Measurements from ENCODE around the gene PPM1H. TPM values are rescaled to one million over a fixed set of nuclear protein-coding genes. Genes with fewer than 3 reads are reported as not detected.

The PPM1H gene
- total RNA-seq, 5 donors from 2014 or later (not counting 1 experiment from before 2014, with no cell fraction given): 0.18 to 0.82 (median 0.42) TPM

DNA sequence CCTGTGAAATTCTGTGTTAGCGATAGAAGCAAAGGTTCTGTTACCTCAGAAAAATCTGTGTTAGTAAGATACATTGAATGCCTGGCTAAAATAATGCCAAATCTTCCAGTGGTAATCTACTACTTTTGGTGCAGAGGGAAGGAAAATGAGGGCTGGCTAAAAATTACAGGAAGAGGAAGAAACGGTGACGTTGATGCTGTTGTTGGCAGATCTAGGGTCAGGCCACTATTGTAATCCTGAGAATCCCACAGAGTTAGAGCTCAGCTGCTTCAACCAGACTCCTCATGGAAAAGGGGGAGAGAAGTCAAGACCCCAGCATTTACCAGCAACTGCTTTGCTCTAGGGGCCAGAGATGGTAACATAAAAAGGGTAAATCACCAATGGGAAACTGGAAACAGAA, 145.1 kb downstream of the PPM1H start:
- WGBS (ENCODE audit: insufficient coverage): 100% methylated on average over 2 of the region's 3 CpGs
- no peak overlapping the region for H3K27ac Mint-ChIP-seq
- H3K27me3 ChIP-seq (replicated peaks in 1 of 2; ENCODE audit: control insufficient read depth in 2 of 2, extremely low read depth in 1 of 2, insufficient read depth in 2 of 2, low read length in 1 of 2): peaks cover 0 to 7% of the 10 kb centered on the region in 2 experiments
- H3K4me1 Mint-ChIP-seq: peaks cover 6 to 8% (median 7%) of the 10 kb centered on the region in 3 donors
- no peak overlapping the region for H3K4me3 Mint-ChIP-seq
- peaks cover 0 to 3% of the 10 kb centered on the region in 2 donors for H3K27me3 Mint-ChIP-seq
- no peak overlapping the region for H3K4me3 ChIP-seq (ENCODE audit: control insufficient read depth in 1 of 2, extremely low read depth in 1 of 2, low read length in 1 of 2)
- POLR2A ChIA-PET: no interaction called here
- no peaks in the 10 kb centered on the region for H3K36me3 ChIP-seq (ENCODE audit: control insufficient read depth in 2 of 2, extremely low read depth in 1 of 2, insufficient read depth in 1 of 2, low read length in 1 of 2)
- H3K4me1 ChIP-seq (ENCODE audit: control insufficient read depth in 1 of 2, extremely low read depth in 1 of 2, insufficient read depth in 2 of 2, low read length in 2 of 2): peaks cover 0 to 5% of the 10 kb centered on the region in 2 experiments
- H3K36me3 Mint-ChIP-seq: no peaks in the 10 kb centered on the region
- CTCF ChIA-PET: interaction anchor here (0.6 to 2.7 kb wide), 4 partner anchors 208 to 340 kb away, joined by 3 to 9 read pairs (median 4); no protein-coding TSS in a partner anchor
- no peak overlapping the region for H3K27ac ChIP-seq (ENCODE audit: low read length)
- H3K9me3 ChIP-seq: no peaks in the 10 kb centered on the region
- no peak for ATAC-seq (replicated peaks in 1 of 4)
- no peaks in the 10 kb centered on the region for H3K9me3 Mint-ChIP-seq
- DNase-seq: no peak

DNA sequence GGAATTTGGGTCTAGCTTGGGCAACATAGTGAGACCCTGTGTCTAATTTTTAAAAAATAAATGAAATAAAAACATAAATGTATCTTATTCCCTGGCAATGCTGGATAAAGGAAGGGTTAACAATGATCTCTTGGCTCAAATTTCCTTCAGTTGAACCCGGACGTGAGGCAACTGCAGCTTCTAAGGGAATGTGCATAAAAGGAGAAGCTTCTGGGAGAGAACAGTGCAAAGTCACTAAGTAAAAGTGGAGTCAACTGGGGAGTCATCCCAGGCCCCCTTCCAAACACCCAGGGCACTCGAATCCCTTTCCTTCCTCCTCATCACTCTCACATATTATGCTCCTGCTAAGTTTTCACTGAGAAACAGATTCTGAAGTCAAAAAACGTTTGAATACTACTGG, 147.3 kb downstream of the PPM1H start:
- Histone ChIP-seq H3K27ac (ENCODE audit: low read length) (no peak overlapping the region), H3K9me3 (no peaks in the 10 kb centered on the region), H3K27me3 (replicated peaks in 1 of 2; ENCODE audit: control insufficient read depth in 2 of 2, extremely low read depth in 1 of 2, insufficient read depth in 2 of 2, low read length in 1 of 2) (peaks cover 0 to 7% of the 10 kb centered on the region in 2 experiments), H3K4me3 (ENCODE audit: control insufficient read depth in 1 of 2, extremely low read depth in 1 of 2, low read length in 1 of 2) (no peak overlapping the region), H3K36me3 (ENCODE audit: control insufficient read depth in 2 of 2, extremely low read depth in 1 of 2, insufficient read depth in 1 of 2, low read length in 1 of 2) (no peaks in the 10 kb centered on the region), H3K4me1 (ENCODE audit: control insufficient read depth in 1 of 2, extremely low read depth in 1 of 2, insufficient read depth in 2 of 2, low read length in 2 of 2) (peaks cover 0 to 5% of the 10 kb centered on the region in 2 experiments)
- CTCF ChIA-PET: interaction anchor here (0.5 to 1.1 kb wide), 2 partner anchors 9 to 61 kb away, joined by 3 read pairs; no protein-coding TSS in a partner anchor
- Mint-ChIP-seq H3K9me3 (no peaks in the 10 kb centered on the region), H3K27ac (no peak overlapping the region), H3K4me1 (peaks cover 6 to 8% (median 7%) of the 10 kb centered on the region in 3 donors), H3K36me3 (no peaks in the 10 kb centered on the region), H3K4me3 (no peak overlapping the region), H3K27me3 (peaks cover 0 to 5% of the 10 kb centered on the region in 2 donors)
- no CpG with 5 or more reads among the region's 4 CpGs for WGBS (ENCODE audit: insufficient coverage)
- no peak for ATAC-seq (replicated peaks in 1 of 4)
- DNase-seq: no peak
- POLR2A ChIA-PET: no interaction called here

DNA sequence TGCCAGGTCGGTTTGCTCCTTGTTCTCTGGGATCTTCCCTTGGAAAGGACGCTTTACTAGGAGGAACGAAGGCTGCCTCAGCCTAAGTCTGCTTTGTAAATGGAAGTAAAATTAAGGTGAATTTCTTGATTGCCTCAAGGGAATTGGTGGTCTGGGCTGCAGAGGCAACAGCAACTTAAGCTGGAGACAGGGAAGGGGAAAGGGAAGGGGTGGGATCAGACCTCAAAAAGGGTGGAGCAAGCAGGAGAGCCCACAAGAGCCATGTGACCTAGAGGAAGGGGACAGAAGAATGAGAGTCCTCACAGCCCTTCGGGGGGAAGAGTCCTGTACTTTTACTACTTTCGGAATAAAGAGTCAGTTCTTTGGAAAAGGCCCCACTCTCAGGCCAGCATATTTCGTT, 147.9 kb downstream of the PPM1H start:
- H3K27ac ChIP-seq (ENCODE audit: low read length): no peak overlapping the region
- peaks cover 0 to 5% of the 10 kb centered on the region in 2 experiments for H3K4me1 ChIP-seq (ENCODE audit: control insufficient read depth in 1 of 2, extremely low read depth in 1 of 2, insufficient read depth in 2 of 2, low read length in 2 of 2)
- DNase-seq (no peak), ATAC-seq (replicated peaks in 1 of 4) (no peak)
- 94% methylated on average over 4 of the region's 6 CpGs for WGBS (ENCODE audit: insufficient coverage)
- no peaks in the 10 kb centered on the region for H3K36me3 ChIP-seq (ENCODE audit: control insufficient read depth in 2 of 2, extremely low read depth in 1 of 2, insufficient read depth in 1 of 2, low read length in 1 of 2)
- H3K36me3 Mint-ChIP-seq: no peaks in the 10 kb centered on the region
- H3K9me3 ChIP-seq: no peaks in the 10 kb centered on the region
- ChIA-PET POLR2A (no interaction called here), CTCF (no interaction called here)
- H3K4me1 Mint-ChIP-seq: peaks cover 6 to 8% (median 7%) of the 10 kb centered on the region in 3 donors
- H3K9me3 Mint-ChIP-seq: no peaks in the 10 kb centered on the region
- no peak overlapping the region for H3K4me3 ChIP-seq (ENCODE audit: control insufficient read depth in 1 of 2, extremely low read depth in 1 of 2, low read length in 1 of 2)
- H3K4me3 Mint-ChIP-seq: no peak overlapping the region
- peaks cover 0 to 5% of the 10 kb centered on the region in 2 donors for H3K27me3 Mint-ChIP-seq
- H3K27me3 ChIP-seq (replicated peaks in 1 of 2; ENCODE audit: control insufficient read depth in 2 of 2, extremely low read depth in 1 of 2, insufficient read depth in 2 of 2, low read length in 1 of 2): peaks cover 0 to 7% of the 10 kb centered on the region in 2 experiments
- H3K27ac Mint-ChIP-seq: no peak overlapping the region

DNA sequence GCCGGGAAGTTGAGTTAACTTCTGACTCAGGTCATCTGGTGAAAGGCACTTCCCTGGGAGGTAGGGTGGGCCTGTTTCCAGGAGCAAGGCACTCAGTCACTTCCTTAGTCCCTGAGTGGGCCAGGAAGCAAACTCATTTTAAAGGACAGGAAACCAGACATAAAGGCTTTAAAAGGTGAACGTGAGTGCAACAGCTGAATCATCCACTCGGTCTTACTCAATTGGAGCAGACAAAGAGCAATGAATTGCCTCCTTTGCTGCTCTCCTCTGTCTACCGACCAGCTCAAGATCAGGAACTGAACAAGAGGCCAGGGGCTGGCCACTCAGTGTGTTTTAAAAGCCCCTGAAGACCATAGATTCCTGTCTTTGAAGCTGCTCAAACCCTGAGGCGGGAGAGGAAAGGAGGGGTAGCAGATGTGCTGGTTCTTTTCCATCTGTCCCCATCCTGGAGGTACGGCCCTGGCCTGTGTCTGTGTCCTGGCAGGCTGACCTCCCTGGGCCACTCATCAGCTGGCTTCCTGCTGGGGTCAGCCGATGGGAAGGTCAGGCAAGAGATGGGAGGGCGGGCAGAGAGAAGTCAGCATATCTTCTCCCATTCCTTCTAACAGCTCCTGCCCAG, 148.9 kb downstream of the PPM1H start:
- 50% methylated on average over 6 of the region's 8 CpGs for WGBS (ENCODE audit: insufficient coverage)
- peaks cover 0 to 7% of the 10 kb centered on the region in 2 experiments for H3K27me3 ChIP-seq (replicated peaks in 1 of 2; ENCODE audit: control insufficient read depth in 2 of 2, extremely low read depth in 1 of 2, insufficient read depth in 2 of 2, low read length in 1 of 2)
- ChIA-PET CTCF (no interaction called here), POLR2A (no interaction called here)
- no peak overlapping the region for H3K27ac ChIP-seq (ENCODE audit: low read length)
- peaks cover 0 to 5% of the 10 kb centered on the region in 2 experiments for H3K4me1 ChIP-seq (ENCODE audit: control insufficient read depth in 1 of 2, extremely low read depth in 1 of 2, insufficient read depth in 2 of 2, low read length in 2 of 2)
- DNase-seq (no peak), ATAC-seq (replicated peaks in 1 of 4) (peak in 1 of 4 experiments; percentile 30)
- Mint-ChIP-seq H3K4me3 (no peak overlapping the region), H3K9me3 (no peaks in the 10 kb centered on the region), H3K27ac (no peak overlapping the region), H3K27me3 (peaks cover 0 to 7% of the 10 kb centered on the region in 2 donors), H3K4me1 (peaks cover 6 to 8% (median 7%) of the 10 kb centered on the region in 3 donors), H3K36me3 (no peaks in the 10 kb centered on the region)
- no peaks in the 10 kb centered on the region for H3K36me3 ChIP-seq (ENCODE audit: control insufficient read depth in 2 of 2, extremely low read depth in 1 of 2, insufficient read depth in 1 of 2, low read length in 1 of 2)
- H3K9me3 ChIP-seq: no peaks in the 10 kb centered on the region
- H3K4me3 ChIP-seq (ENCODE audit: control insufficient read depth in 1 of 2, extremely low read depth in 1 of 2, low read length in 1 of 2): no peak overlapping the region

DNA sequence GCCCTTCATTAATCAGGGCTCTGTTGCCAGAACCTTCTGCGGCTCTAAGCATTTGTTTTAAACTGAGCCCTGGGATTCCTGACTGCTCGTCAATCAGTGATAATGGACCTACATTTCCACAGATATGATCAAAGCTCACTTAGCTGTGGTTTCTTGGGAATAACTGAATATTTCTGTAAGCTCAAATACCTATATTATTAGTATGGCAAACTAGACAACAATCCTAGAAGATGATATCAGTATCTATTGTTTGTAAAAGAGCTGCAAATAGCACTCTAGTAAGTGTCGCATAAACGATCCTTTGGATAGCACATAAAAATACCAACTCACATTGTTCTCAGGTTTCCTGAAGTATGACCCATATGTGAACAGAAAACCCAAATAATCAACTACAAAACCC, 150.4 kb downstream of the PPM1H start:
- H3K4me1 ChIP-seq (ENCODE audit: control insufficient read depth in 1 of 2, extremely low read depth in 1 of 2, insufficient read depth in 2 of 2, low read length in 2 of 2): peaks cover 0 to 5% of the 10 kb centered on the region in 2 experiments
- H3K27me3 Mint-ChIP-seq: peaks cover 0 to 5% of the 10 kb centered on the region in 2 donors
- ChIA-PET CTCF (interaction anchor here (0.6 to 2.3 kb wide), 5 partner anchors 10 to 466 kb away, joined by 3 to 10 read pairs (median 3); no protein-coding TSS in a partner anchor), POLR2A (interaction anchor here in 1 of 2 donors (0.6 kb wide), 1 partner anchor 615 kb away, joined by 6 read pairs; no protein-coding TSS in a partner anchor)
- no peaks in the 10 kb centered on the region for H3K9me3 ChIP-seq
- H3K27ac Mint-ChIP-seq: no peak overlapping the region
- WGBS (ENCODE audit: insufficient coverage): no CpG with 5 or more reads among the region's 4 CpGs
- H3K4me3 ChIP-seq (ENCODE audit: control insufficient read depth in 1 of 2, extremely low read depth in 1 of 2, low read length in 1 of 2): no peak overlapping the region
- H3K27ac ChIP-seq (ENCODE audit: low read length): no peak overlapping the region
- no peak overlapping the region for H3K4me3 Mint-ChIP-seq
- ATAC-seq (replicated peaks in 1 of 4) (no peak), DNase-seq (no peak)
- no peaks in the 10 kb centered on the region for H3K9me3 Mint-ChIP-seq
- H3K27me3 ChIP-seq (replicated peaks in 1 of 2; ENCODE audit: control insufficient read depth in 2 of 2, extremely low read depth in 1 of 2, insufficient read depth in 2 of 2, low read length in 1 of 2): peaks cover 0 to 7% of the 10 kb centered on the region in 2 experiments
- H3K36me3 ChIP-seq (ENCODE audit: control insufficient read depth in 2 of 2, extremely low read depth in 1 of 2, insufficient read depth in 1 of 2, low read length in 1 of 2): no peaks in the 10 kb centered on the region
- peaks cover 6 to 8% (median 7%) of the 10 kb centered on the region in 3 donors for H3K4me1 Mint-ChIP-seq
- no peaks in the 10 kb centered on the region for H3K36me3 Mint-ChIP-seq

DNA sequence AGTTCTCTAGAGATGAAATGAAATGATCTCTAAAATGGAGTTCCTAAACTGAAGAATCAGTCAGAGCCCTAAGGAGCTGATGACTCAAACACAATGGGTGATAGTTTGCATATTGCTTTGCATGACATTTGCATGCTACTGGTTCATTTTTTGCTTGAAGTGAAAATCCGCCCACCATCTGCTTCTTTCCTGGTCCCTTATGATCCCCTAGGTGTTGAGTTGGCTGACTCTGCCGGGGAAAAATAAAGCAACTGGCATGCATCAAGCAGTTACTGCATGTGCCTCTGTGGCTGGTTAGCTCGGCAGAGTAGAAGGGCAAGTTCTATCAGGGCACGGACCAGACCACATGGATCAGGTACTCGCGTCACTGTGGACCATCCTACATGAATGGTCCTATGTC, 151.1 kb downstream of the PPM1H start:
- Histone ChIP-seq H3K27ac (ENCODE audit: low read length) (no peak overlapping the region), H3K9me3 (no peaks in the 10 kb centered on the region), H3K4me3 (ENCODE audit: control insufficient read depth in 1 of 2, extremely low read depth in 1 of 2, low read length in 1 of 2) (no peak overlapping the region), H3K36me3 (ENCODE audit: control insufficient read depth in 2 of 2, extremely low read depth in 1 of 2, insufficient read depth in 1 of 2, low read length in 1 of 2) (no peaks in the 10 kb centered on the region), H3K4me1 (ENCODE audit: control insufficient read depth in 1 of 2, extremely low read depth in 1 of 2, insufficient read depth in 2 of 2, low read length in 2 of 2) (peaks cover 0 to 5% of the 10 kb centered on the region in 2 experiments), H3K27me3 (replicated peaks in 1 of 2; ENCODE audit: control insufficient read depth in 2 of 2, extremely low read depth in 1 of 2, insufficient read depth in 2 of 2, low read length in 1 of 2) (peaks cover 0 to 7% of the 10 kb centered on the region in 2 experiments)
- 82% methylated on average over 6 of the region's 6 CpGs for WGBS (ENCODE audit: insufficient coverage)
- DNase-seq: no peak
- ChIA-PET POLR2A (no interaction called here), CTCF (interaction anchor here (0.5 to 2.3 kb wide), 5 partner anchors 11 to 205 kb away, joined by 3 to 10 read pairs (median 3); no protein-coding TSS in a partner anchor)
- H3K27ac Mint-ChIP-seq: no peak overlapping the region
- no peak for ATAC-seq (replicated peaks in 1 of 4)
- H3K27me3 Mint-ChIP-seq: peaks cover 0 to 5% of the 10 kb centered on the region in 2 donors
- H3K9me3 Mint-ChIP-seq: no peaks in the 10 kb centered on the region
- no peaks in the 10 kb centered on the region for H3K36me3 Mint-ChIP-seq
- H3K4me3 Mint-ChIP-seq: no peak overlapping the region
- H3K4me1 Mint-ChIP-seq: peaks cover 6 to 8% (median 7%) of the 10 kb centered on the region in 3 donors
